Fibroblast of the aortic adventitia (primary cell): Measurements from ENCODE around the gene CRACR2B. TPM values are rescaled to one million over a fixed set of nuclear protein-coding genes. Genes with fewer than 3 reads are reported as not detected.

Experiments
- DNase-seq: peaks from one replicate; pipeline ENCODE4 v3.0.0-alpha.2; 2010; ENCODE audit warnings: low read depth
- H3K4me3 ChIP-seq: 2 replicates; pipeline ENCODE4 v1.5.1; 2011; ENCODE audit warnings: low read depth, mild to moderate bottlenecking, control low read depth, low read length, moderate library complexity
- CTCF ChIP-seq: IDR thresholded peaks from 2 replicates; pipeline ENCODE4 v1.5.1; 2011; ENCODE audit warnings: mild to moderate bottlenecking, low read length, control low read depth, inconsistent platforms; ENCODE audit not compliant: insufficient read depth
- total RNA-seq: library from RNA; depleted of rRNA; stranded (reverse); fragments of >200 nt; gene quantifications from 2 replicates; pipeline ENCODE4 v1.2.3, GENCODE V29; 2012; ENCODE audit warnings: low replicate concordance

The CRACR2B gene
- total RNA-seq, 1 donor = 1.3 TPM

- no peak for DNase-seq
- H3K4me3 ChIP-seq = peak overlapping the region; percentile 77
- no peak for TF ChIP-seq CTCF
These were observed 32.7 kb upstream of the CRACR2B start for GRCh38 chr11:794766-795633.

- DNase-seq = peak; percentile 70
- no peak for TF ChIP-seq CTCF
- H3K4me3 ChIP-seq = peak overlapping the region; percentile 77
These were observed 31.8 kb upstream of the CRACR2B start for GRCh38 chr11:795634-796564.

- DNase-seq = no peak
- no peak for TF ChIP-seq CTCF
- H3K4me3 ChIP-seq = peak overlapping the region; percentile 77
These were observed 31.0 kb upstream of the CRACR2B start for GRCh38 chr11:796565-797295.

- DNase-seq = peak; percentile 70
- no peak for TF ChIP-seq CTCF
These were observed 30.2 kb upstream of the CRACR2B start for GRCh38 chr11:797296-798092.

GRCh38 chr11:798093-798713 is 29.5 kb upstream of the CRACR2B start, which contains the start of gene SLC25A22:
SLC25A22 (minus strand) TSS chr11:798281; CDS start chr11:795006, 3,275 bp downstream.
- TF ChIP-seq CTCF = peak; percentile 67
- peak within 1 kb of the TSS; percentile 77 for H3K4me3 ChIP-seq
- peak; percentile 58 for DNase-seq

More at GRCh38 chr11:797296-798092, 30.2 kb upstream of the CRACR2B start:
- H3K4me3 ChIP-seq = peak overlapping the region; percentile 77
